Body of pancreas (tissue), 4 donors: Measurements from ENCODE around the gene NSUN2. TPM values are rescaled to one million over a fixed set of nuclear protein-coding genes. Genes with fewer than 3 reads are reported as not detected.

ENCODE experiments used
- ATAC-seq: fragments of 150-250 bp; one replicate; pipeline ENCODE4 v1.9.1; 2016
- DNase-seq, 4 donors: peaks; one replicate each; pipeline ENCODE4 v3.0.0-alpha.2; 2019
- H3K27ac ChIP-seq, 4 donors: fragments of 200-600 bp; sonication (generic); 1 replicate in 3 of 4; 2 replicates in 1 of 4; pipeline versions ENCODE4 v1.5.1 to v1.6.1; 2016 to 2019; ENCODE audit warnings: mild to moderate bottlenecking in 1 of 4, mixed read lengths in 1 of 4, moderate library complexity in 1 of 4
- H3K27me3 ChIP-seq, 2 donors: fragments of 200-600 bp; sonication (generic); one replicate each; pipeline ENCODE4 v1.6.0; 2016; ENCODE audit warnings: mild to moderate bottlenecking in 1 of 2
- H3K36me3 ChIP-seq, 2 donors: fragments of 200-600 bp; sonication (generic); replicated peaks in 1 of 2; 2 replicates each; pipeline ENCODE4 v1.5.1; 2016; ENCODE audit warnings: low read depth in 2 of 2; ENCODE audit not compliant: insufficient read depth in 1 of 2
- H3K4me1 ChIP-seq: fragments of 200-600 bp; sonication (generic); one replicate; pipeline ENCODE4 v1.6.0; 2016
- H3K4me3 ChIP-seq, 2 donors: fragments of 200-600 bp; sonication (generic); 1 replicate in 1 of 2; 2 replicates in 1 of 2; pipeline ENCODE4 v1.5.1; 2016 to 2019
- H3K9me3 ChIP-seq, 3 donors: fragments of 200-600 bp; sonication (generic); 1 replicate in 2 of 3; 2 replicates in 1 of 3; pipeline ENCODE4 v1.5.1; 2016
- POLR2A ChIP-seq, 3 donors: fragments of 450-650 bp; IDR thresholded peaks; one replicate each; pipeline ENCODE4 v1.6.1; 2016; ENCODE audit warnings: antibody characterized with exemption in 3 of 3, mild to moderate bottlenecking in 2 of 3
- WGBS, 2 donors: methylation state at CpG; one replicate each; pipeline ENCODE4 v1.1.5; 2017; 5-methylcytosine and 5-hydroxymethylcytosine counted together
- intact Hi-C: fragments of 100-400 bp; cut with DNase I; formaldehyde crosslinking; loops from one replicate; pipeline ENCODE4 v1.15.1; 2023
- total RNA-seq, 2 donors: library from RNA; depleted of rRNA; stranded (reverse); fragments of >200 nt; gene quantifications; one replicate each; pipeline ENCODE4 v1.1.0, GENCODE V29; 2016
- TF ChIP-seq, protein P1 (sequence below), 7 experiments: fragments of 450-650 bp in 4 of 7; fragments of 200-600 bp in 3 of 7; sonication (generic) in 3 of 7; IDR thresholded peaks; one replicate each; pipeline ENCODE4 v1.5.1; 2016 to 2019; ENCODE audit warnings: antibody characterized with exemption in 7 of 7

The NSUN2 gene
- total RNA-seq, 2 donors from 2014 or later: 35.0 to 45.8 TPM

DNA sequence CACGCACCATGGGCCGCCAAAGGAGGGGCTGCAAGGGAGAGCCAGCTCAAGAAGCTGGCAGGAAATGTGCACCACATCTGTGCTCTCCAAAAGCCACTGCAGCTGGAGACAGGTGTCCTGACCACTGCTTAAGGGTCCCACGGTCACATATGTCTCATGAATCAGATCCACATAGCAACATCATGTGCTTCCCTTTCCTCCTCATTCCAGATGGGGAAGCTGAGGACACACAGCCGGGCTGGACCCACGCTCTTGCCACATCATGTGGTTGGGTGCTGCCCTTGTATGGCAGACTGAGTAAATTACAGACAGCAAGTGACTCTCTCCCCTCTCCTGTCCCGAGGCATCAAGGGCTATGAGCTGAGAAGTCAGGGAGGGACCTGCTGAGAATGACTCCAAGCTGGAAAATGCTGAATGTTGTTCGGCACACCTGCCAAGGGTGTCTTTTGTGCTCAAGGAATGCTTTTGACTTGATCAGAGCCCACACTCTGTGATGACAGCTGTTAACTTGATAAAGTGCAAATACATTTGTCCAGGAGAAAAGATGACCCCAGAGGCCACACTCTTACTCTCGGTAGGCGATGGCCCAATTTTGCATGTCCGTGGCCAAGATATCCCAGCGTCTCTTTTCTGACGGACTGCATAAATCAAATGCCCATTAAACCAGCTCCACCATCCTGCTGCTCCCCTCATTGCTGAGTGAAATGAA lies 58.2 kb downstream of the NSUN2 start:
- intact Hi-C loops: loop anchor here (10.0 kb wide), 1 partner anchor 690 kb away; no protein-coding TSS in a partner anchor
- no peak overlapping the region for H3K4me3 ChIP-seq
- TF ChIP-seq POLR2A (IDR thresholded peaks at IDR 0.05): no peak
- TF ChIP-seq, protein P1, sequence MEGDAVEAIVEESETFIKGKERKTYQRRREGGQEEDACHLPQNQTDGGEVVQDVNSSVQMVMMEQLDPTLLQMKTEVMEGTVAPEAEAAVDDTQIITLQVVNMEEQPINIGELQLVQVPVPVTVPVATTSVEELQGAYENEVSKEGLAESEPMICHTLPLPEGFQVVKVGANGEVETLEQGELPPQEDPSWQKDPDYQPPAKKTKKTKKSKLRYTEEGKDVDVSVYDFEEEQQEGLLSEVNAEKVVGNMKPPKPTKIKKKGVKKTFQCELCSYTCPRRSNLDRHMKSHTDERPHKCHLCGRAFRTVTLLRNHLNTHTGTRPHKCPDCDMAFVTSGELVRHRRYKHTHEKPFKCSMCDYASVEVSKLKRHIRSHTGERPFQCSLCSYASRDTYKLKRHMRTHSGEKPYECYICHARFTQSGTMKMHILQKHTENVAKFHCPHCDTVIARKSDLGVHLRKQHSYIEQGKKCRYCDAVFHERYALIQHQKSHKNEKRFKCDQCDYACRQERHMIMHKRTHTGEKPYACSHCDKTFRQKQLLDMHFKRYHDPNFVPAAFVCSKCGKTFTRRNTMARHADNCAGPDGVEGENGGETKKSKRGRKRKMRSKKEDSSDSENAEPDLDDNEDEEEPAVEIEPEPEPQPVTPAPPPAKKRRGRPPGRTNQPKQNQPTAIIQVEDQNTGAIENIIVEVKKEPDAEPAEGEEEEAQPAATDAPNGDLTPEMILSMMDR (IDR thresholded peaks at IDR 0.05): no peak
- no peaks in the 10 kb centered on the region for H3K36me3 ChIP-seq
- DNase-seq: no peak
- H3K4me1 ChIP-seq: no peaks in the 10 kb centered on the region
- 43 to 56% methylated on average over 9 to 12 of the region's 12 CpGs for WGBS, 2 donors
- H3K9me3 ChIP-seq: no peaks in the 10 kb centered on the region
- H3K27me3 ChIP-seq: no peaks in the 10 kb centered on the region
- no peak for ATAC-seq
- no peak overlapping the region for H3K27ac ChIP-seq

DNA sequence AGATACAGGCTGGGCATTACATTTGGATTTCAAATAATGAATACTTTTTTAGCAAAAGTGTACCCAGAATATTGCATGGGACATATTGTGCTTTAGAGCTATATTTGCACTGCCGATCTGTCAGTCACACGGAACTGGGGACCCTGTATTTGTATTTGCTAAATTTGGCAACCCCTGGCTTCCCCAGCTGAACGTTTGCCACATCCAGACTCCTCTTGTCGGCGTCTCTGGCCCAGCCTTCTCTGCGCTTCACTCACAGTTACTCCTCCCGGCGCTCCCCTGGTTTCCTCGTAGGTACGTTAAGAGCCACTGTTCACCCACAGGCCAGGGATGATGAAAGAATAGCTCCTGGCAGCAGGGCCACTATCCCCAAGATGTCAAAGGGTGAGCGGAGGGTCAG lies 58.7 kb downstream of the NSUN2 start:
- no peak overlapping the region for H3K4me3 ChIP-seq

DNA sequence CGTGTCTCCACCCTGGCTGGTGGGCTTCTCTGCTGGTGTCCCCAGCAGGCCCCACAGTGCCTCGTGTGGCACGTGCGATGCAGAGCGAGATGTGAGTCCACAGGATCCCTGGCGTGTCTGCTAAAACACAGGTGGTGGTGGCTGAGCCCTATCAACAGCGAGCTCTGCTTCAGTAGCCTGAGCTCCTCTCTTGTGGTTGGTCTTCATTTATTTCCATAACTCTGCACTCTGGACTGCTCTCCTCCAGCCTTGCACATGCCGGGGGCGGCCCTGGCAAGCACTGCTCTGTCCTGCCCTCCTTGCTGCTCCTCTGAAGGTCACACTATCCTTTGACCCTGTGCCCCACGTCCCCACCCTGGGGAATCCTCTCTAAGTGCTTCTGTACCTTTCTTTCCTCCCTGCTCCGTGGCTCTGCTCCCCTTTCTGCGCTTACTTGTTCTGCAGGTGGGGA lies 59.2 kb downstream of the NSUN2 start:
- Histone ChIP-seq H3K4me1 (no peaks in the 10 kb centered on the region), H3K27me3 (no peaks in the 10 kb centered on the region), H3K4me3 (no peak overlapping the region), H3K36me3 (no peaks in the 10 kb centered on the region), H3K9me3 (no peaks in the 10 kb centered on the region), H3K27ac (no peak overlapping the region)
- DNase-seq: no peak
- intact Hi-C loops: loop anchor here (10.0 kb wide), 1 partner anchor 689 kb away; no protein-coding TSS in a partner anchor
- ATAC-seq: no peak
- WGBS, 2 donors: 37 to 41% methylated on average over 12 of the region's 12 CpGs
- TF ChIP-seq POLR2A (IDR thresholded peaks at IDR 0.05): no peak
- TF ChIP-seq, protein P1 (IDR thresholded peaks at IDR 0.05): no peak

More for the DNA sequence above, 58.7 kb downstream of the NSUN2 start:
- ATAC-seq (no peak), DNase-seq (no peak)
- 66 to 69% methylated on average over 11 of the region's 11 CpGs for WGBS, 2 donors
- Histone ChIP-seq H3K27ac (no peak overlapping the region), H3K36me3 (no peaks in the 10 kb centered on the region), H3K4me1 (no peaks in the 10 kb centered on the region), H3K9me3 (no peaks in the 10 kb centered on the region), H3K27me3 (no peaks in the 10 kb centered on the region)
- intact Hi-C loops: loop anchor here (10.0 kb wide), 1 partner anchor 689 kb away; no protein-coding TSS in a partner anchor
- no peak for TF ChIP-seq POLR2A (IDR thresholded peaks at IDR 0.05)
- TF ChIP-seq, protein P1 (IDR thresholded peaks at IDR 0.05): no peak

DNA sequence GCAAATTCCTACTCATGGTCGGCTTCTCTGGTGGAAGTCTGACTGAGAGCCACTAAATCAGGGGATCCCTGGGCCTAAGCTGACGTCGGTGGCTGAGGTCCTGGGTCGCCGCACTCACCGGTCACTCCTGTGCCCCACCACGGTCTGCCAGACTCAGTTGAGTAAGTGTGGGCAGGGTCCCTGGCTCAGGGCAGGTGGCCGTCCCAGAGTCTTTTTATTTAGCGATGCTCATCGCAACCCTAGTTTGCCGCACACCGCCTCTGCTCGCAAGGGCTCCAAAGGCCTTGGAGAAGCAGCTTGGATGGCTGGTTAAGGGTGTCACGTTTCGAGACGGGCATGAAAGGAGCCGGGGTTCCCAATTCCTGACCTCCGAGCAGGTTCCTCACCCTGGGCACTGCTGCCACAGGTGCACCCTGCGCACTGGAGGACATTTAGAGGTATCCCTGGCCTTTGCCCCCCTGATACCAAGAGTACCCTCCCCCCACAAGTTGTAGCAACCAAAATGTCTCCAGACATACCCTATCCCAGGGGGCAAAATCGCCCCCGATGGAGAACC lies 59.9 kb downstream of the NSUN2 start:
- Histone ChIP-seq H3K36me3 (no peaks in the 10 kb centered on the region), H3K4me3 (no peak overlapping the region), H3K27ac (no peak overlapping the region), H3K4me1 (no peaks in the 10 kb centered on the region), H3K27me3 (no peaks in the 10 kb centered on the region), H3K9me3 (no peaks in the 10 kb centered on the region)
- intact Hi-C loops: loop anchor here (10.0 kb wide), 1 partner anchor 688 kb away; no protein-coding TSS in a partner anchor
- TF ChIP-seq POLR2A (IDR thresholded peaks at IDR 0.05): no peak
- TF ChIP-seq, protein P1 (IDR thresholded peaks at IDR 0.05): no peak
- DNase-seq: no peak
- WGBS, 2 donors: 71 to 72% methylated on average over 10 to 21 of the region's 21 CpGs
- no peak for ATAC-seq
